Thyroid gland (tissue), 4 donors: ENCODE measurements around the gene UBE2D1.

Experiments
- CTCF ChIP-seq, 6 experiments: fragments of 200-600 bp in 3 of 6; fragments of 450-650 bp in 3 of 6; sonication (generic) in 3 of 6; IDR thresholded peaks; one replicate each; pipeline ENCODE4 v1.5.1; 2016 to 2019; ENCODE audit warnings: antibody characterized with exemption in 6 of 6, mild to moderate bottlenecking in 2 of 6, inconsistent platforms in 1 of 6, moderate library complexity in 1 of 6
- POLR2A ChIP-seq, 2 donors: fragments of 450-650 bp; IDR thresholded peaks; one replicate each; pipeline ENCODE4 v1.6.1; 2017; ENCODE audit warnings: antibody characterized with exemption in 2 of 2, mild to moderate bottlenecking in 2 of 2, moderate library complexity in 1 of 2

- TF ChIP-seq CTCF (IDR thresholded peaks at IDR 0.05) (no peak), POLR2A (IDR thresholded peaks at IDR 0.05) (no peak)
Measured at GRCh38 chr10:58359541-58359940, 24.7 kb downstream of the UBE2D1 start.
